H9 (cell line): ENCODE results near the gene CA5A. TPM values are rescaled to one million over a fixed set of nuclear protein-coding genes. Genes with fewer than 3 reads are reported as not detected.
A peak's percentile ranks its signal among the peaks of the same experiment; 100 is the strongest.

Experiments used
- DNase-seq: peaks from one replicate; pipeline ENCODE4 v3.0.0-alpha.2; 2017
- H2AFZ ChIP-seq: one replicate; pipeline ENCODE4 v1.6.1; 2013; ENCODE audit warnings: mild to moderate bottlenecking, low read length, control low read depth, moderate library complexity
- H2AK5ac ChIP-seq: 2 replicates; pipeline ENCODE4 v1.6.1; 2013; ENCODE audit warnings: low read length, control low read depth, mixed read lengths; ENCODE audit not compliant: insufficient read length
- H2BK120ac ChIP-seq: one replicate; pipeline ENCODE4 v1.6.1; 2013; ENCODE audit warnings: low read depth, mild to moderate bottlenecking, low read length, control low read depth, inconsistent platforms; ENCODE audit not compliant: poor library complexity, severe bottlenecking
- H2BK12ac ChIP-seq: 2 replicates; pipeline ENCODE4 v1.6.1; 2013; ENCODE audit warnings: low read length, control low read depth, mixed read lengths, low read depth; ENCODE audit not compliant: insufficient read length
- H2BK15ac ChIP-seq: 2 replicates; pipeline ENCODE4 v1.6.1; 2013; ENCODE audit warnings: low read depth, low read length, control low read depth
- H2BK20ac ChIP-seq: one replicate; pipeline ENCODE4 v1.6.1; 2013; ENCODE audit warnings: low read depth, mild to moderate bottlenecking, low read length, control low read depth, inconsistent platforms; ENCODE audit not compliant: poor library complexity, severe bottlenecking
- H2BK5ac ChIP-seq: 2 replicates; pipeline ENCODE4 v1.6.1; 2013; ENCODE audit warnings: low read length, control low read depth, mixed read lengths; ENCODE audit not compliant: insufficient read length
- H3K14ac ChIP-seq: 2 replicates; pipeline ENCODE4 v1.6.1; 2013; ENCODE audit warnings: low read length, control low read depth; ENCODE audit not compliant: insufficient read depth
- H3K18ac ChIP-seq: 2 replicates; pipeline ENCODE4 v1.6.1; 2013; ENCODE audit warnings: low read depth, mild to moderate bottlenecking, mixed read lengths, low read length, control low read depth; ENCODE audit not compliant: insufficient read length
- H3K23ac ChIP-seq: 2 replicates; pipeline ENCODE4 v1.6.1; 2013; ENCODE audit warnings: low read length, control low read depth, mixed read lengths, low read depth; ENCODE audit not compliant: insufficient read length
- H3K23me2 ChIP-seq: 2 replicates; pipeline ENCODE4 v1.6.1; 2013; ENCODE audit warnings: low read depth, mild to moderate bottlenecking, mixed read lengths, low read length, control low read depth; ENCODE audit not compliant: insufficient read length, poor library complexity, severe bottlenecking
- H3K27ac ChIP-seq: 2 replicates; pipeline ENCODE4 v1.5.1; 2013; ENCODE audit warnings: low read length, control low read depth, mixed read lengths, low read depth; ENCODE audit not compliant: insufficient read length
- H3K27me3 ChIP-seq: 2 replicates; pipeline ENCODE4 v1.6.1; 2013; ENCODE audit warnings: low read length, control low read depth, inconsistent platforms; ENCODE audit not compliant: insufficient read depth
- H3K4ac ChIP-seq: 2 replicates; pipeline ENCODE4 v1.6.1; 2013; ENCODE audit warnings: low read depth, mild to moderate bottlenecking, control low read depth, inconsistent platforms, low read length, moderate library complexity
- H3K4me1 ChIP-seq: 2 replicates; pipeline ENCODE4 v1.6.1; 2013; ENCODE audit warnings: low read length, control low read depth, inconsistent platforms; ENCODE audit not compliant: insufficient read depth
- H3K4me2 ChIP-seq: 2 replicates; pipeline ENCODE4 v1.6.1; 2013; ENCODE audit warnings: low read length, control low read depth, mixed read lengths; ENCODE audit not compliant: insufficient read length, insufficient read depth
- H3K56ac ChIP-seq: 2 replicates; pipeline ENCODE4 v1.6.1; 2013; ENCODE audit warnings: low read depth, mild to moderate bottlenecking, mixed read lengths, low read length, control low read depth; ENCODE audit not compliant: insufficient read length
- H3K79me1 ChIP-seq: 2 replicates; pipeline ENCODE4 v1.6.1; 2013; ENCODE audit warnings: low read depth, mild to moderate bottlenecking, moderate library complexity, low read length, control low read depth, inconsistent platforms; ENCODE audit not compliant: insufficient read depth, poor library complexity, severe bottlenecking
- H3K79me2 ChIP-seq: 2 replicates; pipeline ENCODE4 v1.6.1; 2013; ENCODE audit warnings: low read length, control low read depth, inconsistent platforms; ENCODE audit not compliant: insufficient read depth
- H3K9ac ChIP-seq: 2 replicates; pipeline ENCODE4 v1.6.1; 2013; ENCODE audit warnings: low read length, control low read depth, mixed read lengths; ENCODE audit not compliant: insufficient read length; ENCODE audit errors: extremely low read depth
- H3K9me3 ChIP-seq: one replicate; pipeline ENCODE4 v1.6.1; 2013; ENCODE audit warnings: low read depth, low read length, inconsistent platforms; ENCODE audit not compliant: control insufficient read depth
- H3T11ph ChIP-seq: one replicate; pipeline ENCODE4 v1.6.1; 2013; ENCODE audit warnings: mild to moderate bottlenecking, low read length, control low read depth, inconsistent platforms
- H4K20me1 ChIP-seq: one replicate; pipeline ENCODE4 v1.6.1; 2013; ENCODE audit not compliant: control insufficient read depth, insufficient read length, insufficient read depth
- H4K5ac ChIP-seq: 2 replicates; pipeline ENCODE4 v1.6.1; 2013; ENCODE audit warnings: low read depth, mild to moderate bottlenecking, mixed read lengths, low read length, control low read depth; ENCODE audit not compliant: insufficient read length
- H4K8ac ChIP-seq: replicated peaks from 2 replicates; pipeline ENCODE4 v1.6.1; 2013; ENCODE audit warnings: low read length, control low read depth, mixed read lengths, low read depth; ENCODE audit not compliant: insufficient read length
- H4K91ac ChIP-seq: 2 replicates; pipeline ENCODE4 v1.6.1; 2013; ENCODE audit warnings: low read depth, mild to moderate bottlenecking, moderate library complexity, mixed read lengths, low read length, control low read depth; ENCODE audit not compliant: insufficient read length
- H3K27ac Mint-ChIP-seq, 3 experiments: 2 replicates in 2 of 3; 3 replicates in 1 of 3; pipeline ENCODE4 v1.8.0; 2020 to 2021; ENCODE audit warnings: mixed read lengths in 3 of 3, mild to moderate bottlenecking in 1 of 3, moderate library complexity in 1 of 3
- H3K27me3 Mint-ChIP-seq: 2 replicates; pipeline ENCODE4 v1.8.0; 2021; ENCODE audit warnings: low read depth, mild to moderate bottlenecking, moderate library complexity, mixed read lengths
- H3K36me3 Mint-ChIP-seq, 3 experiments: 2 replicates in 2 of 3; 3 replicates in 1 of 3; pipeline ENCODE4 v1.8.0; 2020 to 2021; ENCODE audit warnings: low read depth in 3 of 3, mixed read lengths in 3 of 3; ENCODE audit not compliant: insufficient read depth in 1 of 3
- H3K4me1 Mint-ChIP-seq, 2 experiments: 2 replicates each; pipeline ENCODE4 v1.8.0; 2020; ENCODE audit warnings: mixed read lengths in 2 of 2
- H3K4me3 Mint-ChIP-seq, 2 experiments: 2 replicates in 1 of 2; 3 replicates in 1 of 2; pipeline ENCODE4 v1.8.0; 2020 to 2021; ENCODE audit warnings: mild to moderate bottlenecking in 2 of 2, mixed read lengths in 2 of 2, moderate library complexity in 1 of 2
- H3K9me3 Mint-ChIP-seq, 2 experiments: 2 replicates in 1 of 2; 3 replicates in 1 of 2; pipeline ENCODE4 v1.8.0; 2020; ENCODE audit warnings: mild to moderate bottlenecking in 2 of 2, mixed read lengths in 2 of 2, moderate library complexity in 1 of 2
- CTCF ChIP-seq: fragments of 200-600 bp; sonication (generic); conservative IDR thresholded peaks from 3 replicates; pipeline ENCODE4 v1.8.0; 2021; ENCODE audit warnings: antibody characterized with exemption, mild to moderate bottlenecking
- WGBS: extraction: QIAGEN DNeasy Blood & Tissue Kit; methylation state at CpG from one replicate; pipeline ENCODE4 v1.1.7; 2013; ENCODE audit warnings: missing lambda C conversion rate, low lambda C conversion rate, mixed read lengths; ENCODE audit not compliant: insufficient read length; ENCODE audit errors: extremely low coverage; 5-methylcytosine and 5-hydroxymethylcytosine counted together
- total RNA-seq: library from RNA; stranded (reverse); gene quantifications from 2 replicates; pipeline ENCODE4 v1.2.1, GENCODE V29; 2021

CA5A gene
- total RNA-seq, 1 experiment from 2014 or later = not detected

- H3K56ac ChIP-seq = no peak overlapping the region
- H3K9me3 ChIP-seq = no peaks in the 10 kb centered on the region
- no peak overlapping the region for H2BK120ac ChIP-seq
- no peak overlapping the region for H2BK5ac ChIP-seq
- H3K4me2 ChIP-seq = no peak overlapping the region
- peaks cover 25% of the 10 kb centered on the region; the same call in 1 of the 2 replicates for H3K79me2 ChIP-seq
- H3T11ph ChIP-seq = no peak overlapping the region
- no peak overlapping the region for H3K18ac ChIP-seq
- no peak overlapping the region for H2BK20ac ChIP-seq
- H3K27me3 ChIP-seq = no peaks in the 10 kb centered on the region; the same call in 1 of the 2 replicates
- no peak overlapping the region for H4K91ac ChIP-seq
- no peak overlapping the region for H3K23ac ChIP-seq
- H4K20me1 ChIP-seq = no peaks in the 10 kb centered on the region
- Mint-ChIP-seq H3K9me3 (peaks cover 10% of the 10 kb centered on the region in 2 experiments), H3K4me3 (no peak overlapping the region), H3K27me3 (peaks cover 1% of the 10 kb centered on the region; the same call in 1 of the 2 replicates), H3K27ac (peak overlapping the region in 2 of 3 experiments; percentile 25 to 86; a peak in 5 of 7 replicates), H3K4me1 (peaks cover 21 to 23% of the 10 kb centered on the region in 2 experiments), H3K36me3 (peaks cover 11 to 17% (median 17%) of the 10 kb centered on the region in 3 experiments)
- H3K4ac ChIP-seq = no peak overlapping the region
- WGBS = no CpG with 5 or more reads among the region's 14 CpGs
- no peak for TF ChIP-seq CTCF
- H3K14ac ChIP-seq = no peak overlapping the region
- no peaks in the 10 kb centered on the region for H3K23me2 ChIP-seq
- peaks cover 11% of the 10 kb centered on the region for H3K79me1 ChIP-seq
- no peak overlapping the region for H2BK15ac ChIP-seq
- no peak overlapping the region for H4K8ac ChIP-seq
- no peak overlapping the region for H3K27ac ChIP-seq
- H2BK12ac ChIP-seq = no peak overlapping the region
- H2AK5ac ChIP-seq = no peak overlapping the region
- no peaks in the 10 kb centered on the region for H3K4me1 ChIP-seq
- H3K9ac ChIP-seq = no peak overlapping the region
- DNase-seq = no peak
- no peak overlapping the region for H4K5ac ChIP-seq
- no peak overlapping the region for H2AFZ ChIP-seq
Observed at GRCh38 chr16:87966685-87967185, 30.4 kb upstream of the CA5A start.
